Stimulated activated CD4-positive, alpha-beta T cell treated with anti-CD3 and anti-CD28 coated beads, Interleukin-12 subunit alpha, Interleukin-12 subunit beta, amount 100 ng/mL, for 48 hours (primary cell): ENCODE results near the gene MYO1C.
A peak's percentile ranks its signal among the peaks of the same experiment; 100 is the strongest.
"Not testable (repeated sequence)": the region's sequence is repeated elsewhere in the genome, so short reads cannot be mapped to it uniquely, and the experiment has no call there.

Experiments used
- DNase-seq, 3 donors: peaks; one replicate each; pipeline ENCODE4 v3.0.0-alpha.2; 2020; ENCODE audit warnings: low read depth in 2 of 3, low spot score in 1 of 3

The MYO1C gene

DNA sequence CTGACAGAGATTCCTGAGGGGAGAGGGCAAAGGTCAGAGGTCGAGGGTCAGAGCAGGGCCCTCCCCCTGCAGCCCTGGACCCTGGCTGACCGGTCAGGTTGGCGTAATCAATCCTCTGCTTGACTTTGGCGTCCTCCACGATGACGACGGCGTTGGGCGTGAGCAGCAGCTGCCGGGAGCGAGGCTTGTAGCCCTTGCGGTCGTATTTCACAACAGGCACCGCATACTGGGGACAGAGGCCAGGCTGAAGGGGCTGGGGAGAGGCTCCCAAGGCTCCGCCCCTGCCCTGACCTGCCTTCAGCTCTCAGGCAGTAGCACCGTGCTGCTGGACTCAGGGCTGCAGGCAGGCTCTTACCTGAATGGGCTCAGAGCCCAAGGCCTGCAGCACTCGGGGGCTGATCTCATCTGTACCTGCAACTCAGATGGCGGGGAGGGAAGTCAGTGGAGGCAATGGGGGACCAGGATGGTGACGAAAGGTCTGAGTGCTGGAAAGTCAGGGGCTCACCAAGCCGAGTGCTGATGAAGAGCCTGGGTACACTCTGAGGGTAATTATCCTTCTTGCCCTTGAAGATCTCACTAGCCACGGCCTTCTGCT is 24.5 kb downstream of the MYO1C start:
- DNase-seq = no peak

GRCh38 chr17:1467258-1467657 is 25.2 kb downstream of the MYO1C start:
- DNase-seq = no peak

- no peak for DNase-seq
These were observed 28.3 kb downstream of the MYO1C start for GRCh38 chr17:1464186-1464585.

DNA sequence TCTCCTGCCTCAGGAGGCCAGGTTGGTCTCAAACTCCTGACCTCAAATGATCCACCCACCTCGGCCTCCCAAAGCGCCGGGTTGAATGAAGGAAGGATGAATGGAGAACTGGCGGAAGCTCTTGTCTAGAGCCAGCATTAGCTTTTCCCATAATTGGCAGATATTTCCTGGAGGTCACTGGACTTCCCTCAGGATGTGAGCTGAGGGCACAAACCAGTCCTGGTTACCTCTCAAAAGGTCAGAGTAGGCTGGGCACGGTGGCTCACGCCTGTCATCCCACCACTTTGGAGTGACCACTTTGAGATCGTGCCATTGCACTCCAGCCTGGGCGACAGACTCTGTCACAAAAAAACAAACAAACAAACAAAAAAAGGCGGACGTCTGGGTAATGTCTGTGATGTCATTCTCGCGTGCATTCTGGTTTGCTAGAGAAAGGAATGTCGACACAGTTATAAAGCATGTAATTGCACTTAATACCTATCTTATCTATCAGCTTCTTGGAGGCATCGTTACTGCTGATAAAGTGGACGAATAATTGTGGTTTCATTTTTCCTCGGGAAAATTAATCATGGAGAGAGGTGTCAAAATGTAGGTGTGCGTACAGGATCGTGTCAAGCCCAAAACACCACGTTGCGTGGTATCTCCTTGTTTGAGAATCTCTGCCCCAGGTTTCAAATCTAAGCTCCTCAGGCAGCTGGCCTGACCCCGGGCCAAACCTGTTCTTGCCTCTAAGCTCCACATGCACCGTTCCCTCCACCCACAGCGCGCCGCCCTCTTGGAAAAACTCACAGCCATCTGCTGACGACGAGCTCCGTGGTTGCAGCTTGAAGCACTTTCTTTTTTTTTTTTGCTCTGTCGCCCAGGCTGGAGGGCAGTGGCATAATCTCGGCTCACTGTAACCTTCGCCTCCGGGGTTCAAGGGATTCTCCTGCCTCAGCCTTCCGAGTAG is 30.0 kb downstream of the MYO1C start:
- no peak for DNase-seq

DNA sequence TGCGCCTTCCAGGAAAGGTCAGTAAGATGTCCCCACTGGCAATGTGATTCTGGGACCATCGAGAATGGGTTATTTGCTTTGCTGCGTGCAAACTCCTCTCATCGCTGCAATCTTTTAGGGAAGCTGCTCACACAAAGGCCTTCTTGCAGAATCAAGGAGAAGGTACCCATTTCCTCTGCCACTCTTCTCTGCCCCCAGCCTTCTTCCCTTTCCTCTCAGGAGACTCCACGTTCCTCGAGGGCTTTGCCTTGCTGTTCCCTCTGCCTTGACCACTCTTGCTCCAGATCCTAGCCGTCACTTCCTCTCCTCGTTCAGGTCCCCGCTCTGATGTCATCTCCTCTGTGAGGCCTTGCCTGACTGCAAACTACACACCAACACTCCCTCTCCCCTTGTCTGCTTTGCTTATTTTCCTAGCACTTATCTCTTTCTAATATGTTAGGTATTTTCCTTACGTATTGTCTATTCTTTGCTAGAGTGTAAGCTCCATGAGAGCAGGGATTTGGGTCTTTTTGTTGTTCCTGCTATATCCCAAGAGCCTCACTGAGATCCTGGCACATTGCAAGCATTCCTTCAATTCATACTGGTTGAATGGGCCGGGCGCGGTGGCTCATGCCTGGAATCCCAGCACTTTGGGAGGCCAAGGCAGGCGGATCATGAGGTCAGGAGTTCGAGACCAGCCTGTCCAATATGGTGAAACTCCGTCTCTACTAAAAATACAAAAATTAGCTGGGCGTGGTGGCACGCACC is 31.1 kb downstream of the MYO1C start:
- no peak for DNase-seq

DNA sequence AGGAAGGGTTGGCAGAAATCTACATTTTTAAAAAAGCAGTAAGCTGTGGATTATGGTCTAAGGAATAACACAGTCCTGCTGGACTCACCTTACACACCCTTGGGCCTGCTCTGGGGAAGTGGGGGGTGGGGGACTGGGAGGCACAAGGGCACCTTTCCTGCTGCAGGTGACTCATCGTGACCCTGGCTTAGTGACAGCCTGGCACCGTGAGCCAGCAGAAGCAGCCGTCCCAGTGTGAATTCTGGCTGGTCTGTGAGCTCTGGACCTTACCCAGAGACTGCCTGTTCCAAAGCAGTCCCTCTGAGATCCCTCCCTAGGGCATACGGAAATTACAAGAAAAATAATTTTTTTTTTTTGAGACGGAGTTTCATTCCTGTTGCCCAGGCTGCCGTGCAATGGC is 32.3 kb downstream of the MYO1C start:
- DNase-seq = no peak

DNA sequence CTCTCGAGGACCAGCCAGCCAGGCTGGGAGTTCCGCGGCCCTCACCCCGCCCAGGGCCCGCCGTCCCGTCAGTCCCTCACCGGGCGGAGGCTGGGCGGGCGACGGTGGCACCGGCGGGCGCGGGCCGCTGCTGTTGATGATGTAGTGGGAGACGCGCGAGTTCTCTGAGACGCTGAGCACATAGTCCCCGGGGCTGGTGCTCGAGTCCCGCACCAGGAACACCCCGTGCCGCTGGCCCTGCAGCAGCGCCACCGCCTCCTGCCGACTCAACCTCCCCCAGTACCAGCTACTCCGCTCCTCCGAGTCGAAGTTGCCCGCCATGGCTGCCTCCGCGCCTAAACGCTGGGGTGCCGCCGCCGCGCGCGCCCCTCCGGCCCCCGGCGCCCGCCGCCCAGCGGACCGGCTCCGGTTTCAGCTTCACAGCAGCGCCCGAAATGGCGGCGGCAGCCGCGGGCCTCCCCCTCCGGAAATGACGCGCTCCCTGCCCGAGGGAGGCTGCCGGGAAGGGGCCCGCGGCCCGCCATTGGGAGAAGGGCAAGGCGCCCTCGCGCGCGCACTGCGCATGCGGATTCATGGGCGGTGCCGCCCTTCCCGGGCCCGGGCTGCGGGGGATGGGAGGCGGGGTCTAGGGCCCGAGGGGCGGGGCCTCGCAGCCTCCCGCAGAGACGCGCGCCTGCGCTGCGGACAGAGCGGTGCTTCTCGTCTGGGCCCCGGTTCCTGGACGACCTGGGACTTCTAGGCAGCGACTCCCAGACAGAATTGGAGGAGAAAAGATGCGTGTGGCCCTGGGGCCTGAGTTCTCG is 36.5 kb downstream of the MYO1C start, which contains the start of gene CRK:
CRK (minus strand) TSS at position 436 of the 803 bp plus-strand sequence; CDS start at position 321, 115 bp downstream.
- DNase-seq = peak; percentile 95 to 98 (median 97)

- DNase-seq = peak in 2 of 3 donors; percentile 15 to 33
These were observed 37.1 kb downstream of the MYO1C start for GRCh38 chr17:1455291-1455796.

DNA sequence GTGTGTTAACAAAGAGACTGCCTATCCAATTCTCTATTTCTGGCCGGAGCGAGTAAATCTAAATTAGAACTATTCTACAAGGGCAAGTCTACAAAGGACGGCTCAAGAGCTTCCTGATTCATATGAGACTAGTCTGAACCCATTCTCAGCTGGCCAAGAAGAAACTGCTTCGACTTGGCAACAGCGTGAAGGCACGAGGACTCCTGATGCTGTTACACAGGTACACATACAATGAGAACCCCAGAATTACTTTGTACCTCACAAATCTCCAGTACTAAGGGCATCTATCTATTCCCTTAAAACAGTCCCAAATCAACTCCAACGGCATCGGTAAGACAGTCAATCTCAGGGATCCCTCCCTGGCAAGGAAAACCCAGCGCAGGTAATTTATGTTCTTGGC is 37.9 kb downstream of the MYO1C start:
- no peak for DNase-seq

- not testable (repeated sequence) for DNase-seq
These were observed 38.8 kb downstream of the MYO1C start for GRCh38 chr17:1453694-1454093.

- DNase-seq = no peak
These were observed 39.6 kb downstream of the MYO1C start for GRCh38 chr17:1452836-1453235.

DNA sequence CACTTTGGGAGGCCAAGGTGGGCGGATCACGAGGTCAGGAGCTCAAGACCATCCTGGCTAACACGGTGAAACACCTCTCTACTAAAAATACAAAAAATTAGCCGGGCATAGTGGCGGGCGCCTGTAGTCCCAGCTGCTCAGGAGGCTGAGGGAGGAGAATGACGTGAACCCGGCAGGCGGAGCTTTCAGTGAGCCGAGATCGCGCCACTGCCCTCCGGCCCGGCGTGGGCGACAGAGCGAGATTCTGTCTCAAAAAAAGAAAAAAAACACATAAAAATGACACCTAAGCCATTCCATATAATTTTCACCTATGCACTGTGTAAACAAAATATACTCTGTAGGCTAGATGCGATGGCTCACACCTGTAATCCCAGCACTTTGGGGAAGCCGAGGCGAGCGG is 42.2 kb downstream of the MYO1C start:
- not testable (repeated sequence) for DNase-seq

DNA sequence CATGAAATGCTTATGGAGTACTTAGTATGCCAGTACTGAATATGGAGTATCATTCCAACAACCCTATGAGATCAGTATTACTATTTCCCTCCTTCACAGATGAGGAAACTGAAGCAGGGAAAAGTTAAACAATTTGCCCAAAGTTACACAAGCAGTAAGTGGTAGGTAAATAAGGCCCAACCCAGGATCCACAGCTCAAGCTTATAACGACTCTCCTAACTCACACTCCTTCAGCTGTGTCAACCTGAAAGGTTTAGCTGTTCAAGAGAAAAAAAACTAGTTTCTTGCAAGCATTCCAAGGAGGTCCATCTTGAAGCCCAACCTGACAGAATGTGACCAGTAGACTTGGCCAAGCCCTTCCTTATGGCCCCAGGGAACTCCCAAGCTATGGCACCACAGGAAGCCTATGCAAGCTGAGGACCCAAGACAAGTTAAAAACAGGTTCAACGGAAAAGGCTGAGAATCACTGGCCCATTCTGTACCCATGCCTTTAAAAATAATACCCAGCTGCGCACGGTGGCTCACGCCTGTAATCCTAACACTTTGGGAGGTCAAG is 43.0 kb downstream of the MYO1C start:
- no peak for DNase-seq

DNA sequence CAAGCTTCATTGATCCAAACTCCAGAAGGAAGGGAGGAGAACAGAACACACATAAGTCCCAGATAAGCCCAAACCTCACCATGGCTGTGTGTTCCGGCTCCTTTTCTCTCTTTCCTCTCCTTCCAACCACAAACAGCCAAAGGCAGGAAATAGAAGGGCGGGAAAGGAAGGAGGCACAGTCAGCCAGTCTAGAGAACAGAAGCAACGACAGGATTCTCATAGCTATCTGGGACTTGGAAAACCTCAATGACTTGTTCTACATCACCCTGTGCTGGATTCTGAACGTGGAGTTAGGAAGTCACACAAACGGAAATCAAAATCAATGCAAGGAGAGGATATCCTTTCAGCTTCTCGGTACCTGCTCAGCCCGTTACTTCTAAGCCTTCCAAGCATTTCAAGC is 45.4 kb downstream of the MYO1C start:
- DNase-seq = no peak

- no peak for DNase-seq
These were observed 46.3 kb downstream of the MYO1C start for GRCh38 chr17:1446201-1446600.

GRCh38 chr17:1445695-1446094 is 46.8 kb downstream of the MYO1C start:
- not testable (repeated sequence) for DNase-seq

DNA sequence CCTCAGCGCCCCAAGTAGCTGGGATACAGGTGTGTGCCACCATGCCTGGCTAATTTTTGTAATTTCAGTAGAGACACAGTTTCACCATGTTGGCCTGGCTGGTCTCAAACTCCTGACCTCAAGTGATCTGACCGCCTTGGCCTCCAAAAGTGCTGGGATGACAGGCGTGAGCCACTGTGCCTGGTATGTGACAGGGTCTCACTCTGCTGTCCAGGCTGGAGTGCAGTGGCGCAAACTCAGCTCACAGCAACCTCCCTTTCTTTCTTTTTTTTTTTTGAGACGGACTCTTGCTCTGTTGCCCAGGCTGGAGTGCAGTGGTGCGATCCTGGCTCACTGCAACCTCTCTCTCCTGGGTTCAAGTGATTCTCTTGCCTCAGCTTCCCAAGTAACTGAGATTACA is 49.8 kb downstream of the MYO1C start:
- not testable (repeated sequence) for DNase-seq

GRCh38 chr17:1442187-1442586 is 50.3 kb downstream of the MYO1C start:
- DNase-seq = no peak

DNA sequence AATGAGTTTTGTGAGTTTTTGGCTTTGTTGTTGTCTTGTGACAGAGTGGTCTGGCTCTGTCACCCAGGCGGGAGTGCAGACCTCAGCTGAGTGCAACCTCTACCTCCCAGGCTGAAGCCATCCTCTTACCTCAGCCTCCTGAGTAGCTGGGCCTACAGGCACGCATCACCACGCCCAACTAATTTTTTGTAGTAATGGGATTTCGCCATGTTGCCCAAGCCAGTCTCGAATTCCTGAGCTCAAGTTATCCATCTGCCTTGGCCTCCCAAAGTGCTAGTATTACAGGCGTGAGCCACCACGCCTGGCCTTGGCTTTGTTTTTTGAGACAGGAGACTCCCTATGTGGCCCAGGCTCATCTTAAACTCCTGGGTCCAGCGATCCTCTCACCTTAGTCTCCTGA is 51.6 kb downstream of the MYO1C start:
- DNase-seq = no peak

- DNase-seq = no peak
These were observed 53.8 kb downstream of the MYO1C start for GRCh38 chr17:1438593-1439083.
